OCI-LY7 (cell line): ENCODE results near the gene TLE4.

ENCODE experiments used
- CTCF ChIP-seq: fragments of 200-600 bp; sonication (generic); conservative IDR thresholded peaks from 2 replicates; pipeline ENCODE4 v1.5.1; 2014; ENCODE audit warnings: mild to moderate bottlenecking, antibody characterized with exemption, low read length, moderate library complexity, mixed read lengths
- EZH2phosphoT487 ChIP-seq: fragments of 200-600 bp; sonication (generic); IDR thresholded peaks from 2 replicates; pipeline ENCODE4 v1.6.1; 2018; ENCODE audit warnings: low read depth, borderline replicate concordance, mild to moderate bottlenecking, mixed run types, antibody characterized with exemption, low read length, moderate library complexity, mixed read lengths

GRCh38 chr9:79630521-79631403 is 59.0 kb downstream of the TLE4 start:
- TF ChIP-seq CTCF (no peak), EZH2phosphoT487 (no peak)
